OCI-LY3 (cell line): ENCODE results near the gene PCSK5.

Experiments
- H2AFZ ChIP-seq: fragments of 200-600, 300-600 bp; shearing (Covaris generic); 2 replicates; pipeline ENCODE4 v1.6.0; 2014; ENCODE audit warnings: antibody characterized with exemption, low read depth, low read length
- H3K27ac ChIP-seq: fragments of 200-600, 300-600 bp; sonication (generic); 2 replicates; pipeline ENCODE4 v1.5.1; 2014; ENCODE audit warnings: mild to moderate bottlenecking, low read length, moderate library complexity, mixed read lengths
- H3K27me3 ChIP-seq: fragments of 200-600, 300-600 bp; sonication (generic); 2 replicates; pipeline ENCODE4 v1.6.1; 2014; ENCODE audit warnings: low read depth, low read length, mixed read lengths
- H3K36me3 ChIP-seq: fragments of 200-600, 300-600 bp; sonication (generic); replicated peaks from 2 replicates; pipeline ENCODE3; 2014; ENCODE audit warnings: low read depth, low read length, mixed read lengths
- H3K4me1 ChIP-seq: fragments of 300-600, 200-600 bp; sonication (generic); 2 replicates; pipeline ENCODE4 v1.6.1; 2014; ENCODE audit warnings: low read length, mixed read lengths
- H3K4me2 ChIP-seq: fragments of 200-600, 300-600 bp; sonication (generic); 2 replicates; pipeline ENCODE4 v1.6.1; 2014; ENCODE audit warnings: low read length, mixed read lengths
- H3K4me3 ChIP-seq: fragments of 300-600, 200-600 bp; sonication (generic); 2 replicates; pipeline ENCODE4 v1.5.1; 2014; ENCODE audit warnings: antibody characterized with exemption, mild to moderate bottlenecking, low read length, moderate library complexity
- H3K79me2 ChIP-seq: fragments of 300-600, 200-600 bp; shearing (Covaris generic); 2 replicates; pipeline ENCODE4 v1.6.1; 2014; ENCODE audit warnings: mild to moderate bottlenecking, low read length, mixed read lengths
- H3K9ac ChIP-seq: fragments of 300-600, 200-600 bp; shearing (Covaris generic); 2 replicates; pipeline ENCODE4 v1.6.0; 2014; ENCODE audit warnings: mild to moderate bottlenecking, low read length, moderate library complexity
- H3K9me3 ChIP-seq: fragments of 200-600, 300-600 bp; shearing (Covaris generic); 2 replicates; pipeline ENCODE4 v1.6.1; 2014; ENCODE audit warnings: low read length, mixed read lengths; ENCODE audit not compliant: insufficient read depth
- H4K20me1 ChIP-seq: fragments of 200-600, 300-600 bp; sonication (generic); 2 replicates; pipeline ENCODE4 v1.6.1; 2016; ENCODE audit warnings: low read length, mixed read lengths; ENCODE audit not compliant: insufficient read depth
- EZH2phosphoT487 ChIP-seq: fragments of 200-600 bp; shearing (Covaris generic); IDR thresholded peaks from 2 replicates; pipeline ENCODE4 v1.6.1; 2018; ENCODE audit warnings: antibody characterized with exemption, mixed run types, low read depth
- TF ChIP-seq, protein P1 (sequence below): fragments of 200-600, 300-600 bp; sonication (generic); IDR thresholded peaks from 2 replicates; pipeline ENCODE4 v1.5.1; 2014; ENCODE audit warnings: antibody characterized with exemption, low read length, low read depth

PCSK5 gene

DNA sequence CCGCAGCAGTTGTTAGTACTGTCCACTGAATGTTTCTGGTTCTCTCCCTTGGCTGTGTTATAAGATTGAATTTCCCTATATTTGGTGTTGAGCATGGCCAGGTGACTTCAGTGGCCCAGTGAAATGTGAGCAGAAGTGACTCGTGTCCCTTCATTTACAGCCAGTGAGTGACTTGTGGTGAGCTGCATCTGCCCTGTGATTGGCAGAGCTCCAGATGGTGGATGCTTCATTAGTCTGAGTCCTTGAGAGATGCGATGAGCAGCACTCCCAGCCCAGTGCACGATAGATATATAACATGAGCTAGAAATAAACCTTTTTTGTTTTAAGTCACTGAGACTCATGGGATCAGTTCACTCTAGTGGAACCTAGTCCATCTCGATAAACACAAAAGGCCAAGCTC lies 19.3 kb downstream of the PCSK5 start:
- Histone ChIP-seq H3K36me3 (no peaks in the 10 kb centered on the region), H3K27ac (no peak overlapping the region), H3K79me2 (no peaks in the 10 kb centered on the region)

DNA sequence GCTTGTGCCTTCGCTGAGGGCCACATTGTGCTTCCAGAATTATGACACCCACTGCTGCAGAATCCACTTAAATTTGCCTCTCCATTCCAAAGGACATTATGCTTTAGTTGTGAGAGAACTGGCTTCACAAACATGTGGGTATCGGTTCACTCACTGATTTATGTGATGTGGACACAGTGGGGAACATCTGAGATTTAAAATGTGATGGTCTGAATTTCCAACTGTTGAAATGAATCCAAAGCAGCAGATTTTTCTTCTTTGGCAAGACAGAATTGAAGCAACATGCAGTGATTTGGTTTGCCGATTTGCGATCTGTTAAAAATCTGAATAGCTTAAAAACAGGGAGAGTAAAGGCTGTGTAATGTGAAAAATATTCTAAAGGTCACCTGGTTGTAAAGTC lies 20.3 kb downstream of the PCSK5 start:
- no peak overlapping the region for H2AFZ ChIP-seq
- H3K36me3 ChIP-seq = no peaks in the 10 kb centered on the region
- no peak overlapping the region for H3K4me3 ChIP-seq
- no peaks in the 10 kb centered on the region; the same call in 1 of the 2 replicates for H3K27me3 ChIP-seq
- H3K9ac ChIP-seq = no peak overlapping the region
- TF ChIP-seq, protein P1, sequence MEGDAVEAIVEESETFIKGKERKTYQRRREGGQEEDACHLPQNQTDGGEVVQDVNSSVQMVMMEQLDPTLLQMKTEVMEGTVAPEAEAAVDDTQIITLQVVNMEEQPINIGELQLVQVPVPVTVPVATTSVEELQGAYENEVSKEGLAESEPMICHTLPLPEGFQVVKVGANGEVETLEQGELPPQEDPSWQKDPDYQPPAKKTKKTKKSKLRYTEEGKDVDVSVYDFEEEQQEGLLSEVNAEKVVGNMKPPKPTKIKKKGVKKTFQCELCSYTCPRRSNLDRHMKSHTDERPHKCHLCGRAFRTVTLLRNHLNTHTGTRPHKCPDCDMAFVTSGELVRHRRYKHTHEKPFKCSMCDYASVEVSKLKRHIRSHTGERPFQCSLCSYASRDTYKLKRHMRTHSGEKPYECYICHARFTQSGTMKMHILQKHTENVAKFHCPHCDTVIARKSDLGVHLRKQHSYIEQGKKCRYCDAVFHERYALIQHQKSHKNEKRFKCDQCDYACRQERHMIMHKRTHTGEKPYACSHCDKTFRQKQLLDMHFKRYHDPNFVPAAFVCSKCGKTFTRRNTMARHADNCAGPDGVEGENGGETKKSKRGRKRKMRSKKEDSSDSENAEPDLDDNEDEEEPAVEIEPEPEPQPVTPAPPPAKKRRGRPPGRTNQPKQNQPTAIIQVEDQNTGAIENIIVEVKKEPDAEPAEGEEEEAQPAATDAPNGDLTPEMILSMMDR = no peak
- TF ChIP-seq EZH2phosphoT487 = no peak
- no peak overlapping the region for H3K4me2 ChIP-seq
- no peaks in the 10 kb centered on the region for H3K79me2 ChIP-seq
- H3K9me3 ChIP-seq = no peaks in the 10 kb centered on the region
- H3K4me1 ChIP-seq = no peaks in the 10 kb centered on the region
- H4K20me1 ChIP-seq = no peaks in the 10 kb centered on the region
- H3K27ac ChIP-seq = no peak overlapping the region

More for the DNA sequence above, 19.3 kb downstream of the PCSK5 start:
- TF ChIP-seq, protein P1 = no peak
- no peak for TF ChIP-seq EZH2phosphoT487
- H3K4me1 ChIP-seq = no peaks in the 10 kb centered on the region
- no peaks in the 10 kb centered on the region; the same call in 1 of the 2 replicates for H3K27me3 ChIP-seq
- H3K9me3 ChIP-seq = no peaks in the 10 kb centered on the region
- H3K4me3 ChIP-seq = no peak overlapping the region
- no peak overlapping the region for H3K9ac ChIP-seq
- H4K20me1 ChIP-seq = no peaks in the 10 kb centered on the region
- H3K4me2 ChIP-seq = no peak overlapping the region
- H2AFZ ChIP-seq = no peak overlapping the region

DNA sequence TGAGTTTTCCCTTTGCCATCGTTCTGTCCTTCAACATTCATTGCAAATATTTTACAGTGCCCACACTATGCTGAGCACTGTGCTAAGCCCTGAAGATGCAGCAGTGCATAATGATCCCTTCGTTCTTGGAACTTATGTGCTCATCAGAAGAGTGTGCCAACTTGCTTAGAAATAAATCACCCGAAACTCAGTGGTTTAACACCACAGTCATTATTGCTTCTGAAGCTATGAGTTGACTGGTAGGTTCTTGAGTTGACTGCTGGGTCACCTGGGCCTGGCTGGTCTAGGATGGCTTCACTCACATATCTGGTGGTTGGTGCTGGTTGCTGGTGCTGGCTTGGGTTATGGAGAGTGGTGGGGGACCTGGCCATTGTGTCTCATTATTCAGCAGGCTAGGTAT lies 20.9 kb downstream of the PCSK5 start:
- H4K20me1 ChIP-seq = no peaks in the 10 kb centered on the region
- H3K9me3 ChIP-seq = no peaks in the 10 kb centered on the region
- TF ChIP-seq, protein P1 = no peak
- no peak for TF ChIP-seq EZH2phosphoT487
- H3K4me2 ChIP-seq = no peak overlapping the region
- no peaks in the 10 kb centered on the region for H3K36me3 ChIP-seq
- no peaks in the 10 kb centered on the region for H3K4me1 ChIP-seq
- no peak overlapping the region for H3K4me3 ChIP-seq
- no peaks in the 10 kb centered on the region for H3K79me2 ChIP-seq
- H3K9ac ChIP-seq = no peak overlapping the region
- H3K27ac ChIP-seq = no peak overlapping the region
- H3K27me3 ChIP-seq = no peaks in the 10 kb centered on the region; the same call in 1 of the 2 replicates
- H2AFZ ChIP-seq = no peak overlapping the region

DNA sequence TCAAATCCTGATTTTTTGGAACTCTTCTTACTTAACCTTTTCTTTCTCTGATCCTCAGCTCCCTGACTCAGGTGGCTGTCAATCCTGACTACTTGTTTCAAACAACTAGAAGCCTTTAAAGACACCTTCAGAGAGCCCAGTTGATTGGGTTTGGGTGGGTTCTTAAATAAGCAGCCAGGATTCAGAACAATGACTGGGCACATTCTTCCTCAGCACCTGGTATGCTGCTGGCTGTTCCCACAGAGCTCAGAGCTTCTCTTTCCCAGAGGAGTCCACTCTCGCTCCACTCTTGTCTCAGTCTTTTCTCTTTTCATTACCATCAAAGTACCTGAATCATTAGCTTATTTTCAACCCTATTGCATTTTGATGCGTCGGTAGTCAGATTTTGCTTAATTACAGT lies 22.5 kb downstream of the PCSK5 start:
- Histone ChIP-seq H3K27ac (no peak overlapping the region), H3K27me3 (no peaks in the 10 kb centered on the region; the same call in 1 of the 2 replicates), H3K79me2 (no peaks in the 10 kb centered on the region), H3K4me1 (no peaks in the 10 kb centered on the region), H3K4me3 (no peak overlapping the region), H3K9me3 (no peaks in the 10 kb centered on the region), H2AFZ (no peak overlapping the region), H3K36me3 (no peaks in the 10 kb centered on the region), H3K9ac (no peak overlapping the region), H4K20me1 (no peaks in the 10 kb centered on the region), H3K4me2 (no peak overlapping the region)
- TF ChIP-seq, protein P1 = no peak
- TF ChIP-seq EZH2phosphoT487 = no peak
